HepG2 (cell line): ENCODE measurements around the gene CA7. TPM values are rescaled to one million over a fixed set of nuclear protein-coding genes. Genes with fewer than 3 reads are reported as not detected.
A peak's percentile ranks its signal among the peaks of the same experiment; 100 is the strongest.

Experiments used
- HNF1A ChIP-seq, 2 experiments: sonication (generic) in 1 of 2; formaldehyde crosslinking in 1 of 2; IDR thresholded peaks; 2 replicates each; pipeline versions ENCODE4 v1.4.0 to v1.6.1; 2016 to 2020; ENCODE audit warnings: borderline replicate concordance in 1 of 2, low read depth in 1 of 2, mild to moderate bottlenecking in 1 of 2, missing genetic modification reagents in 1 of 2
- KDM2A ChIP-seq: sonication (generic); formaldehyde crosslinking; IDR thresholded peaks from 2 replicates; pipeline ENCODE4 v1.4.0; 2020; ENCODE audit warnings: low read depth, missing genetic modification reagents, borderline replicate concordance
- KLF6 ChIP-seq: IDR thresholded peaks from 2 replicates; pipeline ENCODE4 v1.8.0; 2016; ENCODE audit warnings: missing biosample characterization, missing genetic modification reagents
- NFE2 ChIP-seq: sonication (generic); formaldehyde crosslinking; IDR thresholded peaks from 2 replicates; pipeline ENCODE4 v1.4.0; 2020; ENCODE audit warnings: missing genetic modification reagents
- PCBP1 ChIP-seq: fragments of 200-400 bp; formaldehyde crosslinking; IDR thresholded peaks from 2 replicates; pipeline ENCODE4 v1.6.1; 2017; ENCODE audit warnings: mild to moderate bottlenecking, low read depth, low read length, borderline replicate concordance
- RFX1 ChIP-seq: fragments of 450-650 bp; IDR thresholded peaks from 2 replicates; pipeline ENCODE4 v1.6.1; 2017
- RXRB ChIP-seq: IDR thresholded peaks from 2 replicates; pipeline ENCODE4 v1.6.1; 2016; ENCODE audit warnings: borderline replicate concordance, missing genetic modification reagents, missing compliant biosample characterization
- SKIL ChIP-seq: sonication (generic); formaldehyde crosslinking; IDR thresholded peaks from 2 replicates; pipeline ENCODE4 v1.8.0; 2022; ENCODE audit warnings: missing genetic modification reagents, mild to moderate bottlenecking, moderate library complexity, borderline replicate concordance
- TIGD3 ChIP-seq: sonication (generic); formaldehyde crosslinking; IDR thresholded peaks from 2 replicates; pipeline ENCODE4 v1.5.1; 2020; ENCODE audit warnings: mild to moderate bottlenecking, missing genetic modification reagents, borderline replicate concordance
- YEATS2 ChIP-seq: sonication (generic); formaldehyde crosslinking; IDR thresholded peaks from 2 replicates; pipeline ENCODE4 v1.4.0; 2020; ENCODE audit warnings: missing genetic modification reagents, borderline replicate concordance
- ZNF180 ChIP-seq: sonication (generic); formaldehyde crosslinking; IDR thresholded peaks from 2 replicates; pipeline ENCODE4 v1.4.0; 2020; ENCODE audit warnings: low read depth, missing genetic modification reagents, borderline replicate concordance
- ZNF207 ChIP-seq: fragments of 450-650 bp; IDR thresholded peaks from 2 replicates; pipeline ENCODE4 v1.6.1; 2016; ENCODE audit warnings: antibody characterized with exemption, borderline replicate concordance
- ZNF232 ChIP-seq: sonication (generic); formaldehyde crosslinking; IDR thresholded peaks from 2 replicates; pipeline ENCODE4 v1.4.0; 2020; ENCODE audit warnings: missing genetic modification reagents, borderline replicate concordance
- ZNF296 ChIP-seq: sonication (generic); formaldehyde crosslinking; conservative IDR thresholded peaks from 2 replicates; pipeline ENCODE4 v1.5.0; 2020; ENCODE audit warnings: mild to moderate bottlenecking, missing genetic modification reagents
- ZNF431 ChIP-seq: sonication (generic); formaldehyde crosslinking; IDR thresholded peaks from 2 replicates; pipeline ENCODE4 v1.9.0; 2022; ENCODE audit warnings: missing genetic modification reagents, low read depth, mild to moderate bottlenecking, borderline replicate concordance
- ZNF564 ChIP-seq: sonication (generic); formaldehyde crosslinking; IDR thresholded peaks from 2 replicates; pipeline ENCODE4 v1.8.1; 2023; ENCODE audit warnings: mild to moderate bottlenecking, missing genetic modification reagents
- ZNF740 ChIP-seq: sonication (generic); formaldehyde crosslinking; IDR thresholded peaks from 2 replicates; pipeline ENCODE4 v1.4.0; 2020; ENCODE audit warnings: missing genetic modification reagents
- ZNF75D ChIP-seq: sonication (generic); formaldehyde crosslinking; IDR thresholded peaks from 2 replicates; pipeline ENCODE4 v1.8.1; 2023; ENCODE audit warnings: missing genetic modification reagents, mild to moderate bottlenecking, borderline replicate concordance
- ZNF878 ChIP-seq: sonication (generic); formaldehyde crosslinking; IDR thresholded peaks from 2 replicates; pipeline ENCODE4 v1.8.1; 2023; ENCODE audit warnings: mild to moderate bottlenecking, missing genetic modification reagents, moderate library complexity
- ZNF879 ChIP-seq: sonication (generic); formaldehyde crosslinking; IDR thresholded peaks from 2 replicates; pipeline ENCODE4 v1.8.1; 2023; ENCODE audit warnings: missing genetic modification reagents
- ZSCAN29 ChIP-seq: sonication (generic); formaldehyde crosslinking; conservative IDR thresholded peaks from 2 replicates; pipeline ENCODE4 v1.4.0; 2020; ENCODE audit warnings: mild to moderate bottlenecking, missing genetic modification reagents
- ZSCAN30 ChIP-seq: sonication (generic); formaldehyde crosslinking; IDR thresholded peaks from 2 replicates; pipeline ENCODE4 v1.5.0; 2020; ENCODE audit warnings: mild to moderate bottlenecking, missing genetic modification reagents
- polyA plus RNA-seq, 8 experiments: library from polyadenylated mRNA; depleted of rRNA in 3 of 8; stranded (reverse) in 7 of 8; unstranded in 1 of 8; fragments of >200 nt; fragmentation: Illumina TruSeq in 4 of 8; extraction: Trizol in 4 of 8; gene quantifications; 2 replicates each; pipeline versions ENCODE4 v1.2.1 to v1.2.3, GENCODE V29; 2011 to 2016; ENCODE audit warnings: low read depth in 4 of 8, missing spikeins in 1 of 8, mixed read lengths in 1 of 8; ENCODE audit not compliant: insufficient read depth in 1 of 8
- total RNA-seq, 5 experiments: library from RNA; depleted of rRNA; stranded (reverse); fragments of >200 nt; fragmentation: Illumina TruSeq; extraction: Trizol; gene quantifications; 2 replicates each; pipeline ENCODE4 v1.2.3, GENCODE V29; 2016; ENCODE audit warnings: low read depth in 1 of 5

CA7 gene
- total and polyA plus RNA-seq, 2 of the 13 experiments (the other 11 are each of a cell fraction or from before 2014, with no cell fraction given): not detected

- TF ChIP-seq SKIL (CRISPR knock-in tag) (no peak), ZNF296 (no peak), KDM2A (CRISPR knock-in tag) (peak; percentile 82), ZNF207 (no peak), ZNF878 (CRISPR knock-in tag) (no peak), ZNF564 (CRISPR knock-in tag) (no peak), ZNF75D (no peak), ZNF879 (no peak), ZNF431 (no peak), RXRB (CRISPR knock-in tag) (no peak), ZNF740 (no peak), YEATS2 (CRISPR knock-in tag) (peak; percentile 29; the same call in 1 of the 2 replicates), RFX1 (no peak), ZNF180 (CRISPR knock-in tag) (no peak), ZSCAN29 (no peak), PCBP1 (0 out of 2 replicates have a peak, but pooled peaks have one; percentile 60), HNF1A (IDR thresholded peaks at IDR 0.05; ENCODE audit: low read depth) (no peak), HNF1A (CRISPR knock-in tag; IDR thresholded peaks at IDR 0.05; ENCODE audit: borderline replicate concordance) (no peak), TIGD3 (CRISPR knock-in tag) (no peak), KLF6 (CRISPR knock-in tag) (no peak), NFE2 (CRISPR knock-in tag) (no peak), ZNF232 (no peak), ZSCAN30 (CRISPR knock-in tag) (no peak)
These were observed 50.9 kb downstream of the CA7 start (continued) for GRCh38 chr16:66894948-66895688.
